ENCODE results near the gene MLC1. TPM values are rescaled to one million over a fixed set of nuclear protein-coding genes. Genes with fewer than 3 reads are reported as not detected.

The MLC1 gene
- total RNA-seq, 1 donor from 2014 or later = not detected

GRCh38 chr22:50068096-50068495 lies 17.1 kb downstream of the MLC1 start:
- H3K4me3 ChIP-seq = no peak overlapping the region
- no peaks in the 10 kb centered on the region for H3K4me1 ChIP-seq
- no peak overlapping the region for H3K27ac Mint-ChIP-seq
- H3K4me1 Mint-ChIP-seq = peaks cover 6% of the 10 kb centered on the region
- H3K27me3 ChIP-seq = no peaks in the 10 kb centered on the region
- no peaks in the 10 kb centered on the region for H3F3A ChIP-seq (ENCODE audit: low read depth)
- H3K9me3 ChIP-seq (ENCODE audit: low read depth) = no peaks in the 10 kb centered on the region
- no peaks in the 10 kb centered on the region for H3K36me3 ChIP-seq
- no peaks in the 10 kb centered on the region for H4K20me1 ChIP-seq (ENCODE audit: low read depth)
- H3K36me3 Mint-ChIP-seq = no peaks in the 10 kb centered on the region
- H3K4me2 ChIP-seq = no peak overlapping the region
- H3K4me3 Mint-ChIP-seq = no peak overlapping the region
- H3K9me3 Mint-ChIP-seq = no peaks in the 10 kb centered on the region
- TF ChIP-seq EZH2phosphoT487 (IDR thresholded peaks at IDR 0.05) (no peak), CTCF (IDR thresholded peaks at IDR 0.05) (no peak), EZH2 (IDR thresholded peaks at IDR 0.05) (no peak)
- no peak for DNase-seq (ENCODE audit: low spot score)
- H2AFZ ChIP-seq (replicated peaks) = no peak overlapping the region
- no peak overlapping the region for H3K9ac ChIP-seq
- no peaks in the 10 kb centered on the region for H3K79me2 ChIP-seq (ENCODE audit: low read depth)
- peaks cover 9% of the 10 kb centered on the region for H3K27me3 Mint-ChIP-seq (ENCODE audit: insufficient read depth, low read depth)
- no peak overlapping the region for H3K27ac ChIP-seq

- Mint-ChIP-seq H3K4me1 (peaks cover 6% of the 10 kb centered on the region), H3K27ac (no peak overlapping the region), H3K4me3 (no peak overlapping the region), H3K9me3 (no peaks in the 10 kb centered on the region), H3K36me3 (no peaks in the 10 kb centered on the region), H3K27me3 (ENCODE audit: insufficient read depth, low read depth) (peaks cover 9% of the 10 kb centered on the region)
- TF ChIP-seq EZH2phosphoT487 (IDR thresholded peaks at IDR 0.05) = no peak
- no peak for TF ChIP-seq CTCF (IDR thresholded peaks at IDR 0.05)
- TF ChIP-seq EZH2 (IDR thresholded peaks at IDR 0.05) = no peak
- Histone ChIP-seq H4K20me1 (ENCODE audit: low read depth) (no peaks in the 10 kb centered on the region), H3F3A (ENCODE audit: low read depth) (no peaks in the 10 kb centered on the region), H3K79me2 (ENCODE audit: low read depth) (no peaks in the 10 kb centered on the region), H3K36me3 (no peaks in the 10 kb centered on the region), H3K27me3 (no peaks in the 10 kb centered on the region), H3K4me3 (no peak overlapping the region), H3K27ac (no peak overlapping the region), H2AFZ (replicated peaks) (no peak overlapping the region), H3K9ac (no peak overlapping the region), H3K9me3 (ENCODE audit: low read depth) (no peaks in the 10 kb centered on the region), H3K4me2 (no peak overlapping the region), H3K4me1 (no peaks in the 10 kb centered on the region)
- no peak for DNase-seq (ENCODE audit: low spot score)
These were observed 18.0 kb downstream of the MLC1 start for GRCh38 chr22:50067244-50067643.

GRCh38 chr22:50064453-50064852 lies 20.8 kb downstream of the MLC1 start:
- no peak for TF ChIP-seq EZH2phosphoT487 (IDR thresholded peaks at IDR 0.05)
- TF ChIP-seq CTCF (IDR thresholded peaks at IDR 0.05) = no peak
- TF ChIP-seq EZH2 (IDR thresholded peaks at IDR 0.05) = no peak
- DNase-seq (ENCODE audit: low spot score) = no peak
- Mint-ChIP-seq H3K4me1 (peaks cover 16% of the 10 kb centered on the region), H3K27ac (no peak overlapping the region), H3K36me3 (no peaks in the 10 kb centered on the region), H3K4me3 (no peak overlapping the region), H3K9me3 (no peaks in the 10 kb centered on the region), H3K27me3 (ENCODE audit: insufficient read depth, low read depth) (peaks cover 9% of the 10 kb centered on the region)
- H3K36me3 ChIP-seq = no peaks in the 10 kb centered on the region
- peaks cover 2% of the 10 kb centered on the region for H3K27me3 ChIP-seq
- H3K4me3 ChIP-seq = no peak overlapping the region
- H3K9me3 ChIP-seq (ENCODE audit: low read depth) = no peaks in the 10 kb centered on the region
- no peak overlapping the region for H2AFZ ChIP-seq (replicated peaks)
- H3K4me2 ChIP-seq = no peak overlapping the region
- H3K27ac ChIP-seq = no peak overlapping the region
- peaks cover 7% of the 10 kb centered on the region for H3F3A ChIP-seq (ENCODE audit: low read depth)
- H3K4me1 ChIP-seq = peaks cover 7% of the 10 kb centered on the region
- no peak overlapping the region for H3K9ac ChIP-seq
- no peaks in the 10 kb centered on the region for H3K79me2 ChIP-seq (ENCODE audit: low read depth)
- H4K20me1 ChIP-seq (ENCODE audit: low read depth) = no peaks in the 10 kb centered on the region

All from neural progenitor cell (in vitro differentiated cells).